Measurements from ENCODE around the gene DNM1. TPM values are rescaled to one million over a fixed set of nuclear protein-coding genes. Genes with fewer than 3 reads are reported as not detected.

Gene DNM1
- total and polyA plus RNA-seq, 7 donors = 0.46 to 40.2 (median 9.3) TPM

DNA sequence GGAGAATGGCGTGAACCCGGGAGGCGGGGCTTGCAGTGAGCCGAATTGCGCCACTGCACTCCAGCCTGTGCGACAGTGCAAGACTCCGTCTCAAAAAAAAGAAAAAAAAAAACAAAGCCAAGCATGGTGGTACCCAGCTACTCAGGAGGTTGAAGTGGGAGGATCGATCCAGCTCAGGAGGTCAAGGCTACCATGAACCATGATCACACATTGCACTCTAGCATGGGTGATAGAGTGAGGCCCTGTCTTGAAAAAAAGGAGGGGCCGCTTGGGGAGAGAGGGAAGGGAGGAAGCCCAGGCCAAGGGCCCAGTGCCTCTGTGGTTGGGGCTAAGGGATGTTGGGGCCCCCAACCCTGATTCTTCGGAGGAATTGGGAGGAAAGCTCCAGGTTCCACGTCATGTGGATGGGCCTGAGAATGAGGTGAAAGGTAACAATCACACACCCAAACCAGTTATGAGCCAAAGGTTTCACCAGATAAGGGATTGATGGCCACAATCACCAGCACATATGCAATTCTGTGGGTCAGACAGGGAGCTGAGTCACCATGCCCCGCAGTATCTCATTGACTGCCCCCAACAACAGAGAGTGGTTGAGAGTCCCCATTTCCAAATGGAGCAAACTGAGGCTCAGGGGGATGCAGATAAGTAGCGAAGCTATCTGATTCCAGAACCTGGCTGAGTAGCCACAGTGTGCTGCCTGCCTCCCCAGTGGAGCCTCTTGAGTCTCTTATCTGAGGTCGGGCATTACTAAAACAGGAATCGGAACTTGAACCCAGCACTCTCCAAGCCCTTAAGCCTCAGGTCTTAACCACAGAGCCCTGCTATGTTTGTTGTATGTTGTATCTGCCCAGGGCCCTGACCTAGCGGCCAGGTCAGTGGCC lies 93.4 kb downstream of the DNM1 start:
- intact Hi-C loops (cut with DNase I) = no loop called here
- no peak overlapping the region for H3K4me3 ChIP-seq
- no peak overlapping the region for H3K27ac ChIP-seq
- H3K36me3 ChIP-seq = no peaks in the 10 kb centered on the region
- H3K27me3 ChIP-seq = no peaks in the 10 kb centered on the region
- no peak for DNase-seq
- WGBS, 2 donors = 71 to 85% methylated on average over 16 of the region's 16 CpGs
- TF ChIP-seq EP300 (IDR thresholded peaks at IDR 0.05) (no peak), POLR2AphosphoS5 (IDR thresholded peaks at IDR 0.05) (no peak), CTCF (IDR thresholded peaks at IDR 0.05) (no peak), POLR2A (IDR thresholded peaks at IDR 0.05) (no peak)
- H3K9me3 ChIP-seq = no peaks in the 10 kb centered on the region
- no peaks in the 10 kb centered on the region for H3K4me1 ChIP-seq

DNA sequence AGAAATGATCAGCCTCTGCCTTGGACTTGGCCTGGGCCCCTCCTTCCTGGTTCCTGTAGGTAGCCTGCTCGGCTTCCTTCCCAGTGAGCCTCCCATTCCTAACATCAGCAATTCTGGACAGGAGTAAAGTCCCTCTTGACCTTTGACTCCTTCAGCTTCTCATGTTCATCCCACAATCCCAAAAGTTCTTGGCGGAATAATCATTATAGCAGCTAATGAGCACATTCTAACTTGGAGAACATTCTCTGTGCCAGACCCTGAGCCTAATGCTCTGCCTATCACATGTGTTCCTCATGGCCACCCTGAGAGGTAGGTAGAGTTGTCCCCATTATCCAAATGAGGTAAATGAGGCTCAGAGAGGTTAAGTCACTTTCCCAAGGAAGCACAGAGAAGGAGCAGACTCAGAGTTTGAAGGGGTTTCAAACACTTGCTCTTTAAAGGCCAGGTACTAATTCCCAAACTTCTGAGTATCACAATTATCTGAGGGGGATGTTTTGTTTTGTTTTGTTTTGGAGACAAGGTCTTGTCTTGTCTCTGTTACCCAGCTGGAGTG lies 94.1 kb downstream of the DNM1 start:
- Histone ChIP-seq H3K27ac (no peak overlapping the region), H3K4me1 (no peaks in the 10 kb centered on the region), H3K4me3 (no peak overlapping the region), H3K36me3 (no peaks in the 10 kb centered on the region), H3K27me3 (no peaks in the 10 kb centered on the region), H3K9me3 (no peaks in the 10 kb centered on the region)
- intact Hi-C loops (cut with DNase I) = no loop called here
- TF ChIP-seq CTCF (IDR thresholded peaks at IDR 0.05) (no peak), POLR2A (IDR thresholded peaks at IDR 0.05) (no peak), POLR2AphosphoS5 (IDR thresholded peaks at IDR 0.05) (no peak), EP300 (IDR thresholded peaks at IDR 0.05) (no peak)
- no peak for DNase-seq
- 66 to 83% methylated on average over 2 of the region's 2 CpGs for WGBS, 2 donors

- WGBS, 2 donors = 44 to 79% methylated on average over 20 of the region's 20 CpGs
- intact Hi-C loops (cut with DNase I) = no loop called here
Observed at GRCh38 chr9:128298535-128299482, 95.6 kb downstream of the DNM1 start.

More at GRCh38 chr9:128298535-128299482, 95.6 kb downstream of the DNM1 start:
- Histone ChIP-seq H3K9me3 (no peaks in the 10 kb centered on the region), H3K4me3 (no peak overlapping the region), H3K4me1 (no peaks in the 10 kb centered on the region), H3K36me3 (no peaks in the 10 kb centered on the region), H3K27me3 (no peaks in the 10 kb centered on the region), H3K27ac (no peak overlapping the region)
- TF ChIP-seq EP300 (IDR thresholded peaks at IDR 0.05) (no peak), POLR2AphosphoS5 (IDR thresholded peaks at IDR 0.05) (no peak), POLR2A (IDR thresholded peaks at IDR 0.05) (no peak), CTCF (IDR thresholded peaks at IDR 0.05) (no peak)
- no peak for DNase-seq
